Measurements from ENCODE around the gene SCN3A. TPM values are rescaled to one million over a fixed set of nuclear protein-coding genes. Genes with fewer than 3 reads are reported as not detected.

SCN3A gene
- total and polyA plus RNA-seq, 2 of the 13 experiments (the other 11 are each of a cell fraction or from before 2014, with no cell fraction given): not detected

- TF ChIP-seq SMAD1 (CRISPR knock-in tag; IDR thresholded peaks at IDR 0.05; ENCODE audit: borderline replicate concordance, low read depth) (no peak), ARID3A (IDR thresholded peaks at IDR 0.05; ENCODE audit: low read depth, low read length) (peak; percentile 93), ZFP91 (CRISPR knock-in tag; IDR thresholded peaks at IDR 0.05; ENCODE audit: borderline replicate concordance) (no peak), MED1 (CRISPR knock-in tag; IDR thresholded peaks at IDR 0.05) (peak; percentile 44; the same call in 1 of the 2 replicates), ZNF350 (CRISPR knock-in tag; IDR thresholded peaks at IDR 0.05; ENCODE audit: borderline replicate concordance, low read depth) (no peak), RBM22 (optimal IDR thresholded peaks at IDR 0.05; ENCODE audit: low read length) (no peak), ZNF280D (CRISPR knock-in tag; IDR thresholded peaks at IDR 0.05) (0 out of 2 replicates have a peak, but pooled peaks have one; percentile 65), PPARG (CRISPR knock-in tag; conservative IDR thresholded peaks at IDR 0.05) (peak; percentile 55; the same call in 1 of the 2 replicates), TBP (CRISPR knock-in tag; IDR thresholded peaks at IDR 0.05) (no peak), THYN1 (CRISPR knock-in tag; IDR thresholded peaks at IDR 0.05; ENCODE audit: borderline replicate concordance, low read depth) (no peak), THRA (CRISPR knock-in tag; IDR thresholded peaks at IDR 0.05; ENCODE audit: borderline replicate concordance) (peak; percentile 92), POLR2AphosphoS2 (IDR thresholded peaks at IDR 0.05; ENCODE audit: low read depth, low read length) (no peak), SPEN (CRISPR knock-in tag; IDR thresholded peaks at IDR 0.05; ENCODE audit: low read depth) (no peak), SP140L (CRISPR knock-in tag; IDR thresholded peaks at IDR 0.05; ENCODE audit: borderline replicate concordance) (no peak), THAP11 (CRISPR knock-in tag; IDR thresholded peaks at IDR 0.05) (peak; percentile 38), ZNF224 (CRISPR knock-in tag; IDR thresholded peaks at IDR 0.05) (no peak), KDM5A (IDR thresholded peaks at IDR 0.05; ENCODE audit: borderline replicate concordance, low read length) (no peak; the same call in 1 of the 2 replicates), ZKSCAN1 (IDR thresholded peaks at IDR 0.05; ENCODE audit: low read length) (no peak), ZGPAT (CRISPR knock-in tag; IDR thresholded peaks at IDR 0.05) (peak; percentile 85), KLF9 (CRISPR knock-in tag; IDR thresholded peaks at IDR 0.05; ENCODE audit: low read depth) (peak; percentile 54; the same call in 1 of the 2 replicates), ASH2L (IDR thresholded peaks at IDR 0.05; ENCODE audit: insufficient read length, low read depth, low read length) (peak; percentile 88), ZNF296 (CRISPR knock-in tag; conservative IDR thresholded peaks at IDR 0.05) (no peak)
These were observed 93.5 kb downstream of the SCN3A start (continued) for GRCh38 chr2:165110394-165110793.

Data from HepG2 (cell line).